MM.1S (cell line): ENCODE measurements around the gene FARP1.

ENCODE experiments used
- CTCF ChIP-seq: fragments of 300-600 bp; sonication (generic); IDR thresholded peaks from 2 replicates; pipeline ENCODE4 v1.5.1; 2016; ENCODE audit warnings: antibody characterized with exemption, low read length, mixed read lengths
- EZH2 ChIP-seq: fragments of 300-600 bp; sonication (generic); optimal IDR thresholded peaks from 2 replicates; pipeline ENCODE3; 2017; ENCODE audit warnings: low read depth, mild to moderate bottlenecking, antibody characterized with exemption, low read length, mixed read lengths
- EZH2phosphoT487 ChIP-seq: fragments of 300-600 bp; sonication (generic); IDR thresholded peaks from 2 replicates; pipeline ENCODE4 v1.6.1; 2018; ENCODE audit warnings: antibody characterized with exemption, low read length

GRCh38 chr13:98349731-98350305, 206.9 kb downstream of the FARP1 start:
- no peak for TF ChIP-seq EZH2
- no peak for TF ChIP-seq CTCF
- TF ChIP-seq EZH2phosphoT487: no peak
